ENCODE results near the gene EEIG1. TPM values are rescaled to one million over a fixed set of nuclear protein-coding genes. Genes with fewer than 3 reads are reported as not detected.

Gene EEIG1
- total RNA-seq, 1 donor, result 20.6 TPM

Other genes with a start within 250 kb of the EEIG1 start
- 3.8 and 4.7 TPM in 2 replicates for gene TOR2A, start 245.7 kb downstream of the EEIG1 start, total RNA-seq
- 0.29 and 0.36 TPM in 2 replicates for gene SH2D3C, start 202.3 kb downstream of the EEIG1 start, total RNA-seq
- gene CDK9, start 195.0 kb downstream of the EEIG1 start, total RNA-seq, result 54.8 and 56.1 TPM in 2 replicates
- gene FPGS, start 178.1 kb downstream of the EEIG1 start, total RNA-seq, result 87.5 and 98.1 TPM in 2 replicates
- 60.8 and 87.5 TPM in 2 replicates for gene ENG, start 126.3 kb downstream of the EEIG1 start, total RNA-seq
- gene AK1, start 103.3 kb downstream of the EEIG1 start, total RNA-seq, result 100 and 106 TPM in 2 replicates
- gene ST6GALNAC6, start 81.4 kb downstream of the EEIG1 start, total RNA-seq, result 52.7 and 53.2 TPM in 2 replicates
- gene ST6GALNAC4, start 63.9 kb downstream of the EEIG1 start, total RNA-seq, result 29.5 and 33.7 TPM in 2 replicates
- 2.2 and 3.5 TPM in 2 replicates for gene PIP5KL1, start 50.2 kb downstream of the EEIG1 start, total RNA-seq
- 10.1 and 11.5 TPM in 2 replicates for gene DPM2, start 43.1 kb downstream of the EEIG1 start, total RNA-seq
- 10.1 and 10.6 TPM in 2 replicates for gene NAIF1, start 86.3 kb upstream of the EEIG1 start, total RNA-seq
- gene SLC25A25, start 87.2 kb upstream of the EEIG1 start, total RNA-seq, result 9.7 and 13.4 TPM in 2 replicates
- 42.7 and 50.3 TPM in 2 replicates for gene PTGES2, start 146.7 kb upstream of the EEIG1 start, total RNA-seq
- gene LCN2, start 168.5 kb upstream of the EEIG1 start, total RNA-seq, result not detected in 2 replicates
- 24.5 and 33.3 TPM in 2 replicates for gene BBLN, start 179.3 kb upstream of the EEIG1 start, total RNA-seq
- 33.7 and 40.1 TPM in 2 replicates for gene CIZ1, start 210.6 kb upstream of the EEIG1 start, total RNA-seq
- 3.6 and 6.5 TPM in 2 replicates for gene DNM1, start 222.4 kb upstream of the EEIG1 start, total RNA-seq